ENCODE measurements around the gene ABCC8. TPM values are rescaled to one million over a fixed set of nuclear protein-coding genes. Genes with fewer than 3 reads are reported as not detected.

Gene ABCC8
- total RNA-seq, 1 experiment from 2014 or later: not detected

DNA sequence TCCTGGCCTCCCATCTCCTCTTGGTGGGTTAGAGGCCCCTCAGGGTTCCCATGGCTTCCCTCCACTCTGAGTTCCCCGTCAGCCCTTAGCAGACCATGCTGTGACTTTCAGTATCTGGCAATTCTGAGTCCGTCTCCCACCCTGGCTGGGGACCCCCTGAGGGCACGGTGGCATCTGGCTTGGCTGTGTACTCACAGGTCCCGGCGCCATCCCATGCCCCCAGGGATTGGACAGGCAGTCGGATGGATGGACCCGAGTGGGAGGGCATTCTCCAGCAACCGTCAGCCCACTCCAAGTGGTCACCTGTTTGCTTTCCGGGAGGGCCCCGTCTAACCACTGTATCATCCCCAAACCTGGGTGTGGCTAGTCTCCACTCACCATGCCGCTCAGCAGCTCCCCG, 24.0 kb upstream of the ABCC8 start:
- H3K27ac Mint-ChIP-seq (ENCODE audit: unreplicated experiment): no peak overlapping the region
- TF ChIP-seq, protein P1, sequence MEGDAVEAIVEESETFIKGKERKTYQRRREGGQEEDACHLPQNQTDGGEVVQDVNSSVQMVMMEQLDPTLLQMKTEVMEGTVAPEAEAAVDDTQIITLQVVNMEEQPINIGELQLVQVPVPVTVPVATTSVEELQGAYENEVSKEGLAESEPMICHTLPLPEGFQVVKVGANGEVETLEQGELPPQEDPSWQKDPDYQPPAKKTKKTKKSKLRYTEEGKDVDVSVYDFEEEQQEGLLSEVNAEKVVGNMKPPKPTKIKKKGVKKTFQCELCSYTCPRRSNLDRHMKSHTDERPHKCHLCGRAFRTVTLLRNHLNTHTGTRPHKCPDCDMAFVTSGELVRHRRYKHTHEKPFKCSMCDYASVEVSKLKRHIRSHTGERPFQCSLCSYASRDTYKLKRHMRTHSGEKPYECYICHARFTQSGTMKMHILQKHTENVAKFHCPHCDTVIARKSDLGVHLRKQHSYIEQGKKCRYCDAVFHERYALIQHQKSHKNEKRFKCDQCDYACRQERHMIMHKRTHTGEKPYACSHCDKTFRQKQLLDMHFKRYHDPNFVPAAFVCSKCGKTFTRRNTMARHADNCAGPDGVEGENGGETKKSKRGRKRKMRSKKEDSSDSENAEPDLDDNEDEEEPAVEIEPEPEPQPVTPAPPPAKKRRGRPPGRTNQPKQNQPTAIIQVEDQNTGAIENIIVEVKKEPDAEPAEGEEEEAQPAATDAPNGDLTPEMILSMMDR (IDR thresholded peaks at IDR 0.05; ENCODE audit: insufficient read depth in 1 of 2, low read depth in 1 of 2, low read length in 1 of 2, severe bottlenecking in 1 of 2, unreplicated experiment in 1 of 2): no peak
- Histone ChIP-seq H3K27me3 (replicated peaks; ENCODE audit: control insufficient read depth, insufficient read depth, low read length) (no peaks in the 10 kb centered on the region), H3K4me3 (ENCODE audit: low read depth, low read length) (no peak overlapping the region), H3K4me1 (no peaks in the 10 kb centered on the region), H3K36me3 (ENCODE audit: control insufficient read depth, insufficient read depth, low read length) (peaks cover 3% of the 10 kb centered on the region; the same call in 1 of the 2 replicates), H3K9me3 (no peaks in the 10 kb centered on the region)
- no peaks in the 10 kb centered on the region for H3K9me3 Mint-ChIP-seq (ENCODE audit: unreplicated experiment)
- H3K36me3 Mint-ChIP-seq (ENCODE audit: insufficient read depth, unreplicated experiment): peaks cover 89% of the 10 kb centered on the region
- no peak for DNase-seq
- no peak overlapping the region for H3K4me3 Mint-ChIP-seq (ENCODE audit: unreplicated experiment)
- CTCF ChIA-PET: no interaction called here
- no peaks in the 10 kb centered on the region for H3K4me1 Mint-ChIP-seq (ENCODE audit: low read depth, unreplicated experiment)
- H3K27me3 Mint-ChIP-seq (ENCODE audit: insufficient read depth, unreplicated experiment): no peaks in the 10 kb centered on the region
- no TSS peak for BruUV-seq (replicated peaks)
- POLR2A ChIA-PET: no interaction called here
- intact Hi-C loops (cut with micrococcal nuclease; ENCODE audit: unreplicated experiment): no loop called here

DNA sequence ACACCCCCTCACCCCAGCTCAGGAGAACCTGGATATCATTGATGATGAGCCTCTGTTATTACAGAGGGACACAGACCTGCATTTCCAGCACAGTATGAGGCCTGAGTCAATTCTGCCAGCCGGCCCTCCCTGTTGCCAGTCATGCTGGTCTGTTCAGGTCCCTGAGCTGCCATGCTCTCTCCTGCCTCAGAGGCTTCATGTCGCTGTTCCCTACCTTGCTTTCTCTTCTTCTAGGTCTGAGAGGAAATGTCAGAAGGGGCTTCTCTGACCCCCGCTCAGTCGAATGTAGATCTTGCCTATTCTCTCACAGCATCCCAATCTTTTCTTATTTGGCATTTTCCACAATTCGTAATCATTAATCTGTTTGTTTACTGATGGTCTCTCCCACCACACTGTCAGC, 21.8 kb upstream of the ABCC8 start:
- CTCF ChIA-PET: interaction anchor here (0.7 kb wide), 2 partner anchors 110 to 114 kb away, joined by 3 read pairs; partner anchors contain the start of gene KCNJ11

DNA sequence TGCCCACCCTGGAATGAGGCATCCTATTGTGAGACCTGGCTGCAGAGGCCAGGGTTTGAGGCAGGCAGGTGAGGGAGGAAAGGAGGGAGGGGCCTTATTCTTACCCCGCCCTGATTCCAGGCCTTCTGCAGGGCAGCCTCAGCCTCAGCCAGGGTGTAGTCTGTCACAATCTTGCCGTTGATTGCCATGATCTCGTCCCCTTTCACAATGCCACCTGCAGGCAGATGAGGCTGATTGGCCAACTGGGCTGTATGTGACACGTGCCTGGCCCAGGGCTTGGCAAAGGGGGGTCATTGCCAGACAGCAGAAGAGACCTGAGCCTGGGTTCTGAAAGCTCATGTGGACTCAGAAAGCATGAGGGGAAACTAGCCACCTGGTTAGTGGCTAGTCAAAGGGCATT, 21.4 kb upstream of the ABCC8 start:
- Histone ChIP-seq H3K36me3 (ENCODE audit: control insufficient read depth, insufficient read depth, low read length) (peaks cover 3% of the 10 kb centered on the region; the same call in 1 of the 2 replicates), H3K27me3 (replicated peaks; ENCODE audit: control insufficient read depth, insufficient read depth, low read length) (no peaks in the 10 kb centered on the region), H3K4me1 (no peaks in the 10 kb centered on the region), H3K4me3 (ENCODE audit: low read depth, low read length) (no peak overlapping the region), H3K9me3 (no peaks in the 10 kb centered on the region)
- peak in 1 of 2 experiments; percentile 47 for DNase-seq
- H3K4me3 Mint-ChIP-seq (ENCODE audit: unreplicated experiment): no peak overlapping the region
- no peaks in the 10 kb centered on the region for H3K4me1 Mint-ChIP-seq (ENCODE audit: low read depth, unreplicated experiment)
- ChIA-PET CTCF (interaction anchor here (0.7 kb wide), 1 partner anchor 114 kb away, joined by 3 read pairs; no protein-coding TSS in a partner anchor), POLR2A (no interaction called here)
- TF ChIP-seq, protein P1 (IDR thresholded peaks at IDR 0.05; ENCODE audit: insufficient read depth in 1 of 2, low read depth in 1 of 2, low read length in 1 of 2, severe bottlenecking in 1 of 2, unreplicated experiment in 1 of 2): no peak
- intact Hi-C loops (cut with micrococcal nuclease; ENCODE audit: unreplicated experiment): no loop called here
- H3K9me3 Mint-ChIP-seq (ENCODE audit: unreplicated experiment): no peaks in the 10 kb centered on the region
- H3K27me3 Mint-ChIP-seq (ENCODE audit: insufficient read depth, unreplicated experiment): no peaks in the 10 kb centered on the region
- BruUV-seq (replicated peaks): no TSS peak
- H3K27ac Mint-ChIP-seq (ENCODE audit: unreplicated experiment): no peak overlapping the region
- peaks cover 91% of the 10 kb centered on the region for H3K36me3 Mint-ChIP-seq (ENCODE audit: insufficient read depth, unreplicated experiment)

More for the DNA sequence above, 21.8 kb upstream of the ABCC8 start:
- Mint-ChIP-seq H3K27me3 (ENCODE audit: insufficient read depth, unreplicated experiment) (no peaks in the 10 kb centered on the region), H3K4me1 (ENCODE audit: low read depth, unreplicated experiment) (no peaks in the 10 kb centered on the region), H3K9me3 (ENCODE audit: unreplicated experiment) (no peaks in the 10 kb centered on the region), H3K36me3 (ENCODE audit: insufficient read depth, unreplicated experiment) (peaks cover 92% of the 10 kb centered on the region), H3K4me3 (ENCODE audit: unreplicated experiment) (no peak overlapping the region), H3K27ac (ENCODE audit: unreplicated experiment) (peak overlapping the region; percentile 40)
- Histone ChIP-seq H3K4me3 (ENCODE audit: low read depth, low read length) (no peak overlapping the region), H3K4me1 (no peaks in the 10 kb centered on the region), H3K36me3 (ENCODE audit: control insufficient read depth, insufficient read depth, low read length) (peaks cover 3% of the 10 kb centered on the region; the same call in 1 of the 2 replicates), H3K27me3 (replicated peaks; ENCODE audit: control insufficient read depth, insufficient read depth, low read length) (no peaks in the 10 kb centered on the region), H3K9me3 (no peaks in the 10 kb centered on the region)
- intact Hi-C loops (cut with micrococcal nuclease; ENCODE audit: unreplicated experiment): no loop called here
- no TSS peak for BruUV-seq (replicated peaks)
- POLR2A ChIA-PET: no interaction called here
- DNase-seq: no peak
- TF ChIP-seq, protein P1 (IDR thresholded peaks at IDR 0.05; ENCODE audit: insufficient read depth in 1 of 2, low read depth in 1 of 2, low read length in 1 of 2, severe bottlenecking in 1 of 2, unreplicated experiment in 1 of 2): no peak

All from Caco-2 (cell line).